GM20431 (cell line): ENCODE data around the gene ZNF761.

Source experiments
- in situ Hi-C: fragments of 300-500 bp; cut with MseI, MboI; formaldehyde crosslinking; loops from one replicate; pipeline ENCODE4 v1.15.0; 2020; ENCODE audit warnings: low sequenced_read_pairs; ENCODE audit not compliant: unreplicated experiment

Gene ZNF761

GRCh38 chr19:53504885-53505284, 73.1 kb downstream of the ZNF761 start:
- in situ Hi-C loops = no loop called here

- in situ Hi-C loops = no loop called here
These were observed 74.9 kb downstream of the ZNF761 start for GRCh38 chr19:53506728-53507127.
